GM12864 (cell line): ENCODE data around the gene HOXC11.

Experiments
- DNase-seq: peaks from one replicate; pipeline ENCODE4 v3.0.0-alpha.2; 2011; ENCODE audit warnings: low read depth
- H3K4me3 ChIP-seq: 2 replicates; pipeline ENCODE4 v1.5.1; 2011; ENCODE audit warnings: mild to moderate bottlenecking, low read depth, low read length, control low read depth
- CTCF ChIP-seq: IDR thresholded peaks from 2 replicates; pipeline ENCODE4 v1.5.1; 2011; ENCODE audit warnings: low read depth, mild to moderate bottlenecking, moderate library complexity, low read length, control low read depth, inconsistent platforms; ENCODE audit errors: missing control alignments

HOXC11 gene

DNA sequence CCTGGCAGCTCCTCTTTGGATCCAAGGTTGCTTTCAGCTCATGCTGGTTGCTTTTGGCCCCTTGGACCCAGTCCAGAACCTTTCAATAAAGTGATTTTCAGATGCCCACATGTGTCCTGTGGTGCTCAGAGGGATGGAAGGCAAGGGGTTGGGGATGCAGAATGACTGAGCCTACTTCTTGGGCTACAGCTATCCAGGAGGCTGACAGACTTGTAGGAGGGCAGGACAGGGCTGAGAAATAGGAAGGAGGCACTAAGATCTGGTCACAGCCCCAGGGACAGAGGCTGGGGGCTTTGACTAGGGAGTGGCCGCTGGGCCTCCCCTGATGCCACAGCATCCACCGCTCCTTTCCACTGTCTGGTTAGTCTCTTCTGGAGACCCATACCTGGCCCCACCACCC, 1.2 kb upstream of the HOXC11 start:
- H3K4me3 ChIP-seq, result no peak overlapping the region
- no peak for DNase-seq
- no peak for TF ChIP-seq CTCF

- no peak for DNase-seq
- no peak overlapping the region for H3K4me3 ChIP-seq
- no peak for TF ChIP-seq CTCF
These were observed 699 bp upstream of the HOXC11 start for GRCh38 chr12:53972152-53972702.

GRCh38 chr12:53973236-53974042, 513 bp downstream of the HOXC11 start:
- no peak for TF ChIP-seq CTCF
- no peak overlapping the region for H3K4me3 ChIP-seq
- DNase-seq, result no peak

DNA sequence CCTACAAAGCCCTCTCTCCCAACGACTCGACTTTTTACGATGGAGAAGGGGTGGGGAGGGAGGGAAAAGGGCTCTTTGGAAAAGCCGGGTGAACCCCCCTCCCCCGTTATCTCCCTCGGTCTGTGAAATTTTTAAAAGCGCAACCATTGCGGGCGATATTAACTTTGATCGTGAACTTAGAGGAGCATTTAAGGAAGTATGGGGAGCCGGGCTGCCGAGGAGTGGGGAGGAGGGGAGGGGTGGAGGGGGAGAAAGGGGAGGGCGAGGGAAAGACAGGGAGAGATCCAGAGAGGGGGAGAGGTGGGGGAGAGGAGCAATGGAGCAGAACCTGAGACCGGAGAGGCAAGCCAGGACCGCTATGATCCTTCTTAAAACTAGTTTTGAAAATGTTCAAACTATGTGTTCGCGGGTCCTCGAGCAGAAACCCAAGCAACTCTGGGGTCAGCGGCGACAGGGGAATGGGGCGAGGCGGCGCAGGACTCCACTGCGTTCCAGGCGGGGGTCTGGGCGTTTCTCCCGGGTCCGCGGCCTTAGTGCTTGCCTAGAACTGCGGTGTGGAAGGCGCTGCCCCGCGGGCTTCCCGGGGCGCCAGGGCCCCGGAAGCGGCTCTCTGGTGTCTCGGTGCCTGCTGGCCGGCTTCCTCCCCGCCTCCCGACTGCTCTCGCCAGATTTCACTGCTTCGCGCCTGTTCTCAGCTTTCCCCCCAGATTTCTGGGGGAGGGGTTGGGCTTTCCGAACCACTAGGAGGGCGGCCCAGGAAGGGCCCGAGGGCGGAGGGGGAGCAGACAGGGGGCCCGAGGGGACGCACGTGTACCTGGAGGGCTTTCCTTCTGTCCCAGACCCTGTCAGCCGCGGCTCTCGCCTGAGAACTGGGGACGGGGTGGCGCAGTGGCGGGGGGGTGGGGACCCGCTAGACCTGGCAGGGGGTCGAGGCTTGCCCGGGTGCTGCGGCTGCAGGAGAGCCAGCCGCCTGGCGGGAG, 1.4 kb downstream of the HOXC11 start, which contains the start of gene HOTAIR:
TSS of gene HOTAIR (minus strand) at position 871 of the 980 bp plus-strand sequence.
- TF ChIP-seq CTCF, result no peak
- H3K4me3 ChIP-seq, result no peak within 1 kb of the TSS
- DNase-seq, result no peak

DNA sequence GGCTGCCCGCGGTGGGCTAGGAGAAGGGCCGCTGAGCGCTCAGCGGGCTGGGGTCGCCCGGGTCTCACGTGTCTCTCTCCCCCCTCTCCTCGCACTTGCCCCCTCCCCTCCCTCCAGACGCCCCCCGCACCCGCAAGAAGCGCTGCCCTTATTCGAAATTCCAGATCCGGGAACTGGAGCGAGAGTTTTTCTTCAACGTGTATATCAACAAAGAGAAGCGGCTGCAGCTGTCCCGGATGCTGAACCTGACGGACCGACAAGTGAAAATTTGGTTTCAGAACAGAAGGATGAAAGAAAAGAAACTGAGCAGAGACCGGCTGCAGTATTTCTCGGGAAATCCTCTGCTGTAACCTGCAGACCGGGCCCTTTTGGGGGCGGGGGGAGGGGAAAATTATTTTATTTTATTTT, 2.1 kb downstream of the HOXC11 start:
- TF ChIP-seq CTCF, result no peak
- no peak for DNase-seq
- no peak overlapping the region for H3K4me3 ChIP-seq

DNA sequence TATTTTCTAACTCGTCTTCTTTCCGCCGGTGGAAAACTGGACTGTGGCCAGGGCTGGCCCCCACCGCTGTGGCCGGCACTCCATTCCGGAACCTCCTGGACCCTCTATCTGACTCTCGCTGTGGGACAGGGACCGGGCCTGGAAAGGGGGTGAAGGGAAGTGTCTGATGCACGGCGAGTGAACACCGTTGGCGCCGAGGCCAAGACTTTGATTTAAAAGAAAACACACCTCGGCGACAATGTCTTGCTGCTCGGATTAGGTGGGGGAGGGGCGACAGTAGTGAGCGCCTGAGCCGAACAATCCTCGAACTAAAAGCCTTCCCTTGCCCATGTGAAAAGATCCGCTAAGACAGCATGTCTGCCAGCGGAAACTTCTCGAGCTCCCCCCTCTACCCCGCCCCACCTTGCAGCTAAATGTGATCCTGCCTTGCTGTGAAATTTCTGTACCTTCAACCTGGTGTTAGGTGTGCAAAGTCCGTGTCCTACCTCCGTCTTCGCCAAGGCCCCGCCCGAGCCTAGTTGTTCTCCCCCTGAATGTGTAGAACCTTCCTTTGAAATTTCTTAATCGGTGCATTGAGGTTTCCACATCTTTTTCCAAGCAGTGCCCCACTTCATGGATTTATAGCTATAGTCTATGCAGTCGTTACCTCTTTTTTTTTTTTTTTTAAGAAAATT, 2.7 kb downstream of the HOXC11 start:
- no peak for TF ChIP-seq CTCF
- H3K4me3 ChIP-seq, result no peak overlapping the region
- DNase-seq, result no peak
